Upper lobe of right lung (tissue), 1 donor: Measurements from ENCODE around the gene MAGEF1. TPM values are rescaled to one million over a fixed set of nuclear protein-coding genes. Genes with fewer than 3 reads are reported as not detected.
A peak's percentile ranks its signal among the peaks of the same experiment; 100 is the strongest.

ENCODE experiments used
- ATAC-seq: fragments of 200-7000 bp; cut with Tn5 transposase; one replicate; pipeline ENCODE4 v1.9.1; 2020; ENCODE audit warnings: mild to moderate bottlenecking, moderate library complexity
- DNase-seq: peaks from one replicate; pipeline ENCODE4 v3.0.0-alpha.2; 2020
- H3K27ac ChIP-seq: fragments of 200-600 bp; one replicate; pipeline ENCODE4 v1.8.0; 2022
- H3K27me3 ChIP-seq: fragments of 200-600 bp; one replicate; pipeline ENCODE4 v1.8.0; 2022; ENCODE audit warnings: mild to moderate bottlenecking
- H3K36me3 ChIP-seq: fragments of 200-600 bp; one replicate; pipeline ENCODE4 v1.8.0; 2022
- H3K4me1 ChIP-seq: fragments of 200-600 bp; one replicate; pipeline ENCODE4 v1.8.0; 2022
- H3K4me3 ChIP-seq: fragments of 200-600 bp; one replicate; pipeline ENCODE4 v1.8.0; 2022; ENCODE audit warnings: mild to moderate bottlenecking
- H3K9me3 ChIP-seq: fragments of 200-600 bp; one replicate; pipeline ENCODE4 v1.8.0; 2022
- CTCF ChIP-seq: fragments of 200-600 bp; IDR thresholded peaks from one replicate; pipeline ENCODE4 v1.8.0; 2022; ENCODE audit warnings: antibody characterized with exemption
- intact Hi-C: fragments of 100-400 bp; cut with DNase I; formaldehyde crosslinking; loops from one replicate; pipeline ENCODE4 v1.11.0; 2022
- total RNA-seq: library from RNA; stranded (reverse); fragmentation: NEBNext Ultra II Directional; extraction: Animal tissue kit (Norgen Biotek cat#: 25700); gene quantifications from one replicate; pipeline ENCODE4 v1.2.1, GENCODE V29; 2021
- donor health status: DM: no; HTN: yes; CAD: no; lungs with severe emphysema.

MAGEF1 gene
- total RNA-seq, 1 donor from 2014 or later: 30.3 TPM

- Histone ChIP-seq H3K4me3 (no peak overlapping the region), H3K27ac (peak overlapping the region; percentile 42), H3K4me1 (no peaks in the 10 kb centered on the region), H3K27me3 (no peaks in the 10 kb centered on the region), H3K36me3 (no peaks in the 10 kb centered on the region), H3K9me3 (no peaks in the 10 kb centered on the region)
- DNase-seq (no peak), ATAC-seq (peak; percentile 70)
- no peak for TF ChIP-seq CTCF
- intact Hi-C loops: no loop called here
Observed at GRCh38 chr3:184757022-184757651, 45.3 kb upstream of the MAGEF1 start.

GRCh38 chr3:184756151-184757021, 44.5 kb upstream of the MAGEF1 start:
- Histone ChIP-seq H3K4me3 (no peak overlapping the region), H3K36me3 (no peaks in the 10 kb centered on the region), H3K27me3 (no peaks in the 10 kb centered on the region), H3K9me3 (no peaks in the 10 kb centered on the region), H3K27ac (no peak overlapping the region), H3K4me1 (no peaks in the 10 kb centered on the region)
- TF ChIP-seq CTCF: no peak
- ATAC-seq (no peak), DNase-seq (no peak)
- intact Hi-C loops: no loop called here

- TF ChIP-seq CTCF: no peak
- DNase-seq: no peak
- H3K27me3 ChIP-seq: no peaks in the 10 kb centered on the region
- H3K9me3 ChIP-seq: no peaks in the 10 kb centered on the region
- no peak overlapping the region for H3K4me3 ChIP-seq
- H3K27ac ChIP-seq: no peak overlapping the region
- ATAC-seq: no peak
- intact Hi-C loops: no loop called here
- H3K36me3 ChIP-seq: no peaks in the 10 kb centered on the region
- no peaks in the 10 kb centered on the region for H3K4me1 ChIP-seq
Observed at GRCh38 chr3:184755315-184755731, 43.5 kb upstream of the MAGEF1 start.

- no peak for TF ChIP-seq CTCF
- intact Hi-C loops: no loop called here
- H3K27ac ChIP-seq: no peak overlapping the region
- H3K36me3 ChIP-seq: no peaks in the 10 kb centered on the region
- DNase-seq (no peak), ATAC-seq (no peak)
- no peaks in the 10 kb centered on the region for H3K9me3 ChIP-seq
- no peaks in the 10 kb centered on the region for H3K27me3 ChIP-seq
- H3K4me3 ChIP-seq: no peak overlapping the region
- H3K4me1 ChIP-seq: no peaks in the 10 kb centered on the region
Observed at GRCh38 chr3:184752361-184752760, 40.5 kb upstream of the MAGEF1 start.

GRCh38 chr3:184751204-184752040, 39.6 kb upstream of the MAGEF1 start:
- ATAC-seq: no peak
- Histone ChIP-seq H3K4me3 (no peak overlapping the region), H3K27me3 (no peaks in the 10 kb centered on the region), H3K4me1 (no peaks in the 10 kb centered on the region), H3K9me3 (no peaks in the 10 kb centered on the region), H3K27ac (no peak overlapping the region), H3K36me3 (no peaks in the 10 kb centered on the region)
- intact Hi-C loops: no loop called here
- DNase-seq: no peak
- TF ChIP-seq CTCF: no peak
